Measurements from ENCODE around the gene LY6G5C. TPM values are rescaled to one million over a fixed set of nuclear protein-coding genes. Genes with fewer than 3 reads are reported as not detected.
A peak's percentile ranks its signal among the peaks of the same experiment; 100 is the strongest.

The LY6G5C gene
- total and polyA plus RNA-seq, 2 of the 13 experiments (the other 11 are each of a cell fraction or from before 2014, with no cell fraction given), result 0.33 to 0.55 TPM

DNA sequence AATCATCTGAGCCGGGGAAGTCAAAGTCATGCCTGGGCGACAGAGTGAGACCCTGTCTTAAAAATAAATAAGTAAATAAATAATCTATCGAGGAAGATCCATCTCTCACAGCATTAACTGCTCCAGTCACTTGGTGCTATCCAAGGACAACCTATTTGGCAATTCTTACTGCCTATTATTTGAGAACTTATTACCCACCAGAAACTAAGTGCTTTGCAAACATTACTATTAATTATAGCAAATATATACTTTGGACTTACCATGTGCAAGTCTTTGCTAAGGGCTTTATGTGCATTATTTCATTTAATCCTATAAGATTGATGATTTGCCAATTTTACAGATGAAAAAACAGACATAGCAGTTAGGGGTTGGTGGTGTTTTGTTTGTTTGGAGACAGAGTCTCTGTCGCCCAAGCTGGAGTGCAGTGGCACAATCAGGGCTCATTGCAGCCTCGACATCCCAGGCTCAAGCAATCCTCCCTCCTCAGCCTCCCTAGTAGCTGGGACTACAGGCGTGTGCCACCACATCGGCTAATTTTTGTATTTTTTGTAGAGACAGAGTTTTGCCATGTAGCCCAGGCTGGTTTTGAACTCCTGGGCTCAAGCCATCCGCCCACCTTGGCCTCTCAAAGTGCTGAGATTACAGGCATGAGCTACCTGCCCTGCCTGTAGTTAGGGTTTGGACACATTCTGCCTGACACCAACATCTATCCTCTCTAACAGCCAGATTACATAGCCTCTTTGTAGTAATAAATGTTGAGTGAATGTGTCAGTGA lies 26.1 kb downstream of the LY6G5C start (continued):
- TF ChIP-seq KDM1A (CRISPR knock-in tag; IDR thresholded peaks at IDR 0.05) (0 out of 2 replicates have a peak, but pooled peaks have one; percentile 27), ZNF607 (CRISPR knock-in tag; IDR thresholded peaks at IDR 0.05; ENCODE audit: borderline replicate concordance) (no peak), ZNF276 (CRISPR knock-in tag; IDR thresholded peaks at IDR 0.05; ENCODE audit: low read depth) (0 out of 2 replicates have a peak, but pooled peaks have one; percentile 47), NONO (IDR thresholded peaks at IDR 0.05) (no peak), NONO (CRISPR knock-in tag; conservative IDR thresholded peaks at IDR 0.05) (no peak), PRDM10 (CRISPR knock-in tag; IDR thresholded peaks at IDR 0.05; ENCODE audit: low read depth) (no peak), ZNF530 (CRISPR knock-in tag; IDR thresholded peaks at IDR 0.05; ENCODE audit: low read depth) (no peak), ZNF713 (CRISPR knock-in tag; IDR thresholded peaks at IDR 0.05) (no peak), SMAD9 (CRISPR knock-in tag; IDR thresholded peaks at IDR 0.05) (no peak), ZNF704 (CRISPR knock-in tag; IDR thresholded peaks at IDR 0.05; ENCODE audit: borderline replicate concordance) (0 out of 2 replicates have a peak, but pooled peaks have one; percentile 9), PLSCR1 (CRISPR knock-in tag; IDR thresholded peaks at IDR 0.05; ENCODE audit: borderline replicate concordance) (no peak), ZNF253 (CRISPR knock-in tag; IDR thresholded peaks at IDR 0.05; ENCODE audit: borderline replicate concordance) (no peak), AGO1 (IDR thresholded peaks at IDR 0.05; ENCODE audit: low read depth, low read length, poor library complexity, severe bottlenecking) (no peak), ZNF143 (CRISPR knock-in tag; IDR thresholded peaks at IDR 0.05) (no peak), ZNF879 (CRISPR knock-in tag; IDR thresholded peaks at IDR 0.05) (no peak), ADNP (CRISPR knock-in tag; IDR thresholded peaks at IDR 0.05) (peak; percentile 57; the same call in 1 of the 2 replicates), ZNF615 (CRISPR knock-in tag; IDR thresholded peaks at IDR 0.05; ENCODE audit: borderline replicate concordance) (no peak)
- TF ChIP-seq, protein P1, sequence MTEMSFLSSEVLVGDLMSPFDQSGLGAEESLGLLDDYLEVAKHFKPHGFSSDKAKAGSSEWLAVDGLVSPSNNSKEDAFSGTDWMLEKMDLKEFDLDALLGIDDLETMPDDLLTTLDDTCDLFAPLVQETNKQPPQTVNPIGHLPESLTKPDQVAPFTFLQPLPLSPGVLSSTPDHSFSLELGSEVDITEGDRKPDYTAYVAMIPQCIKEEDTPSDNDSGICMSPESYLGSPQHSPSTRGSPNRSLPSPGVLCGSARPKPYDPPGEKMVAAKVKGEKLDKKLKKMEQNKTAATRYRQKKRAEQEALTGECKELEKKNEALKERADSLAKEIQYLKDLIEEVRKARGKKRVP (CRISPR knock-in tag; IDR thresholded peaks at IDR 0.05), result 0 out of 4 replicates have a peak, but pooled peaks of 1 of the 2 experiments have one; percentile 2
- TF ChIP-seq, protein P2, sequence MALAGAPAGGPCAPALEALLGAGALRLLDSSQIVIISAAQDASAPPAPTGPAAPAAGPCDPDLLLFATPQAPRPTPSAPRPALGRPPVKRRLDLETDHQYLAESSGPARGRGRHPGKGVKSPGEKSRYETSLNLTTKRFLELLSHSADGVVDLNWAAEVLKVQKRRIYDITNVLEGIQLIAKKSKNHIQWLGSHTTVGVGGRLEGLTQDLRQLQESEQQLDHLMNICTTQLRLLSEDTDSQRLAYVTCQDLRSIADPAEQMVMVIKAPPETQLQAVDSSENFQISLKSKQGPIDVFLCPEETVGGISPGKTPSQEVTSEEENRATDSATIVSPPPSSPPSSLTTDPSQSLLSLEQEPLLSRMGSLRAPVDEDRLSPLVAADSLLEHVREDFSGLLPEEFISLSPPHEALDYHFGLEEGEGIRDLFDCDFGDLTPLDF (CRISPR knock-in tag; IDR thresholded peaks at IDR 0.05), result no peak
